Nephron progenitor cell (in vitro differentiated cells): ENCODE measurements around the gene IRAK4.

Source experiments
- DNase-seq: peaks from one replicate; pipeline ENCODE4 v3.0.0; 2021
- H3K27ac Mint-ChIP-seq: 2 replicates; pipeline ENCODE4 v1.8.0; 2021; ENCODE audit warnings: mild to moderate bottlenecking, moderate library complexity, mixed read lengths
- H3K27me3 Mint-ChIP-seq: 2 replicates; pipeline ENCODE4 v1.8.0; 2021; ENCODE audit warnings: mild to moderate bottlenecking, low read depth, mixed read lengths; ENCODE audit not compliant: poor library complexity
- H3K36me3 Mint-ChIP-seq: 2 replicates; pipeline ENCODE4 v1.8.0; 2021; ENCODE audit warnings: low read depth, mixed read lengths
- H3K4me1 Mint-ChIP-seq: 2 replicates; pipeline ENCODE4 v1.8.0; 2021; ENCODE audit warnings: mixed read lengths
- H3K4me3 Mint-ChIP-seq: 2 replicates; pipeline ENCODE4 v1.8.0; 2021; ENCODE audit warnings: mild to moderate bottlenecking, moderate library complexity, mixed read lengths
- H3K9me3 Mint-ChIP-seq: 2 replicates; pipeline ENCODE4 v1.8.0; 2021; ENCODE audit warnings: mild to moderate bottlenecking, moderate library complexity, mixed read lengths
- CTCF ChIP-seq: fragments of 200-600 bp; sonication (generic); IDR thresholded peaks from 2 replicates; pipeline ENCODE4 v1.5.0; 2021; ENCODE audit warnings: antibody characterized with exemption

Gene IRAK4

DNA sequence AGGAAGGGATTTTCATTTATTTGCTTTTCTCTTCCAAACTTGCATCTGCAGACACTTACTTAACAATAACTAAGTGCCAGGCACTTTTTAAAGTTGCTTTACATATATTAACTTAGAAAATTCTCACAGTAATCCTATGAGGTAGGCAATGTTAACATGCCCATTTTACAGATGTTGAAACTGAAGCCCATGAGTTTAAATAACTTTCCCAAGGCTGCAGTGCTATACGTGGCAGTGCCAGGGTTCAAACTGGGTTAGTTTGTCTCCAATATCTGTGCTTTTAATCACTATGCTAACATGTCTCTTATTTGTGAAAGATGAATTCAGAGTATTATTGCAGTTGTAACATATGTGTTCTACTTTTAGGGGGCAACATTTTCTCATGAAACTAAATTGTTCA is 30.1 kb upstream of the IRAK4 start:
- H3K27ac Mint-ChIP-seq, result no peak overlapping the region
- H3K4me3 Mint-ChIP-seq, result no peak overlapping the region
- no peaks in the 10 kb centered on the region for H3K4me1 Mint-ChIP-seq
- peaks cover 10% of the 10 kb centered on the region for H3K9me3 Mint-ChIP-seq
- H3K36me3 Mint-ChIP-seq, result peaks cover 16% of the 10 kb centered on the region
- no peaks in the 10 kb centered on the region for H3K27me3 Mint-ChIP-seq
- no peak for DNase-seq
- no peak for TF ChIP-seq CTCF

GRCh38 chr12:43730283-43730682 is 28.5 kb upstream of the IRAK4 start:
- Mint-ChIP-seq H3K27ac (no peak overlapping the region), H3K4me3 (no peak overlapping the region), H3K4me1 (no peaks in the 10 kb centered on the region), H3K9me3 (peaks cover 10% of the 10 kb centered on the region), H3K27me3 (no peaks in the 10 kb centered on the region), H3K36me3 (peaks cover 12% of the 10 kb centered on the region)
- TF ChIP-seq CTCF, result no peak
- no peak for DNase-seq

- Mint-ChIP-seq H3K4me3 (no peak overlapping the region), H3K27ac (no peak overlapping the region), H3K4me1 (no peaks in the 10 kb centered on the region), H3K9me3 (no peaks in the 10 kb centered on the region), H3K36me3 (peaks cover 8% of the 10 kb centered on the region), H3K27me3 (no peaks in the 10 kb centered on the region)
- DNase-seq, result no peak
- TF ChIP-seq CTCF, result no peak
These were observed 25.1 kb upstream of the IRAK4 start for GRCh38 chr12:43733687-43734086.

DNA sequence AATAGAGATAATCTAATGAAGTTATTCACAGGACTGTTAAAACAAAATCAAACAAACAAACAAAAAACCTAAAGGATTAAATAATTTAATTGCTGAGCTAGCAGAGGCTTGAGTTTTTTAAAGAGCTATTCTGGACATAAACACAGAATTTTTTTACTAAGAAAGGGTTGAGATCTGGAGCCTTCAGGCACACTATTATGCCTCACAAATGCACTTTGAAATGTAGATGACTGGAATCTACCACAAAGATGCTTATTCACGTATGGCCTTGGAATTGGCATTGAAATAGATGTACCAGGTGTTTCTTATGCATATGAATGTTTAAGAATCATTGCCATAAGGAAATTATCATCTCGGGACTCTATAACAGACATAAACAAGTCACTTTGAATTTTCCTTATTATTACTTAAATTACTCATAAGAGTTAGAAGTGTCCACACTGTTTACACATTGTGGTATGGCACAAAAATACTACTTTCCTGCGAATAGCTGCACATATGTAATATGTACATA is 21.8 kb upstream of the IRAK4 start:
- no peak for TF ChIP-seq CTCF
- H3K36me3 Mint-ChIP-seq, result peaks cover 8% of the 10 kb centered on the region
- no peaks in the 10 kb centered on the region for H3K27me3 Mint-ChIP-seq
- no peaks in the 10 kb centered on the region for H3K9me3 Mint-ChIP-seq
- H3K4me1 Mint-ChIP-seq, result no peaks in the 10 kb centered on the region
- no peak overlapping the region for H3K27ac Mint-ChIP-seq
- H3K4me3 Mint-ChIP-seq, result no peak overlapping the region
- DNase-seq, result no peak

- Mint-ChIP-seq H3K9me3 (no peaks in the 10 kb centered on the region), H3K36me3 (peaks cover 8% of the 10 kb centered on the region), H3K27me3 (no peaks in the 10 kb centered on the region), H3K27ac (no peak overlapping the region), H3K4me1 (no peaks in the 10 kb centered on the region), H3K4me3 (no peak overlapping the region)
- TF ChIP-seq CTCF, result no peak
- DNase-seq, result no peak
These were observed 21.1 kb upstream of the IRAK4 start for GRCh38 chr12:43737646-43738045.

DNA sequence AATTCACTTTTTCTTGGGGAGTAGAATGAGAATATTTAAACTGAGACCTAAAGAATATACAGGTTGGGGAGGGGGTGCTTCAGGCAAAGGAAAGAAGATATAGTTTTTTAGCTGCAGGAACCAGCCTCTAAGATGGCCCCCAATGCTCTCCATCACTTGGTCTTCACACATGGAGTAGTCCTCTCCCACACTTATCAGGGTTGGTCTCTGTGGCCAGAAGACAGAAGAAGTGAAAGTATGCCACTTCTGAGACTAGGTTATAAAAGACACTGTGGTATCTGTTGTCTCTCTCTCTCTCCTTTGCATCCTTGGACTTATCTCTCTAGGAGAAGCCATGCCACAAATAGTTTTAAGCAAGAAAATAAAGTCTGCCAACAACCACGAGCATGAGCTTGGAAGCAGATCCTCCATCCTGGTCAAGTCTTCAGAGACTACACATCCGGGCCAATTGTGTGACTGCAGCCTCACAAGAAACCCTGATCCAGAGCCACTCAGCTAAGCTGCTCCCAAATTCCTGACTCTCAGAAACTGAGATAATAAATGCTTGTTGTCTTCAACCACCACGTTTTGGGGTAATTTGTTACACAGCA is 18.1 kb upstream of the IRAK4 start:
- no peak for TF ChIP-seq CTCF
- Mint-ChIP-seq H3K9me3 (peaks cover 7% of the 10 kb centered on the region), H3K4me1 (no peaks in the 10 kb centered on the region), H3K27me3 (no peaks in the 10 kb centered on the region), H3K27ac (no peak overlapping the region), H3K36me3 (peaks cover 27% of the 10 kb centered on the region), H3K4me3 (no peak overlapping the region)
- no peak for DNase-seq
